ENCODE data around the gene SEPTIN10. TPM values are rescaled to one million over a fixed set of nuclear protein-coding genes. Genes with fewer than 3 reads are reported as not detected.

SEPTIN10 gene
- total RNA-seq, 2 donors from 2014 or later: 3.0 to 7.5 TPM

DNA sequence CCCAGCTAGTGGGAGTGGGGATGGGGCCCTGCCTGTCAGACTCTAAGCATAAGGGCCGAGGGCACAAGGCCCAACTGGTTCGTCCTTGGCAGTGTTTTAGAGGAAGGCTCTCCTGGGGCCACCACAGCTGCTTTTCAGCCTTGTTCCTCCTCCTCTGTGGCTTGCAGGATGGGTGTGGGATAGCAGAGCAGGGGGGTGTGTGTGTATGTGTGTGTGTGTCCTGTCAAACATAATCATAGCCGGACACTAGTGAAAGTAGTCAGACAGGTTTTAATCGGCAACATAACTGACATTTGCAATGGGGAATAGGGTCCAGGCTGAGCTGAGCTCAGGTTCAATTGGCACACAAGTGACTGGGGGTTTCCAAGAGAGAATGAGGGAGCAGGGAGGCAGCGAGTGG lies 114.2 kb downstream of the SEPTIN10 start:
- Mint-ChIP-seq H3K4me3 (no peak overlapping the region), H3K36me3 (ENCODE audit: low read depth) (no peaks in the 10 kb centered on the region), H3K4me1 (no peaks in the 10 kb centered on the region), H3K9me3 (no peaks in the 10 kb centered on the region), H3K27ac (no peak overlapping the region), H3K27me3 (no peaks in the 10 kb centered on the region)
- ATAC-seq (replicated peaks): no peak

DNA sequence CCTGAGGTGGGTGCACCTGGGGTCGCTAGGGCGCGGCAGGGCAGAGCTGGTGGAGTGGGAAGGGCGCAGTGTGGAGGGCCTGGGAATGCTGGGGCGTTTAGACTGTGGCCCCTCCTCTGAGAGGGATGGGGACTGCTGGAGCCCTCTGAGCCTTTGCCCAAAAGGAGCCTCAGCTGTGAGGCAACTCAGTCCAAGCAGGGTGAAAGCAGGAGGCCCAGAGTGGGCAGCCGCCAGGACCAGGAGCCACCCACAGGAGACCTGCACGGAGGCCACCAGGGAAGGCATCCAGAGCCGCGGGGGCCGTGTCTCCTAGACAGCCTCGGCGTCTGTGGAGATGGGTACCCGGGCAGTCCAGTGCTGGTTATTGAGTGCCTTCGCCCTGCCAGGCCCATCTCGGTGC lies 114.9 kb downstream of the SEPTIN10 start:
- Mint-ChIP-seq H3K36me3 (ENCODE audit: low read depth) (no peaks in the 10 kb centered on the region), H3K27me3 (no peaks in the 10 kb centered on the region), H3K9me3 (no peaks in the 10 kb centered on the region), H3K4me3 (no peak overlapping the region), H3K4me1 (no peaks in the 10 kb centered on the region), H3K27ac (no peak overlapping the region)
- no peak for ATAC-seq (replicated peaks)

DNA sequence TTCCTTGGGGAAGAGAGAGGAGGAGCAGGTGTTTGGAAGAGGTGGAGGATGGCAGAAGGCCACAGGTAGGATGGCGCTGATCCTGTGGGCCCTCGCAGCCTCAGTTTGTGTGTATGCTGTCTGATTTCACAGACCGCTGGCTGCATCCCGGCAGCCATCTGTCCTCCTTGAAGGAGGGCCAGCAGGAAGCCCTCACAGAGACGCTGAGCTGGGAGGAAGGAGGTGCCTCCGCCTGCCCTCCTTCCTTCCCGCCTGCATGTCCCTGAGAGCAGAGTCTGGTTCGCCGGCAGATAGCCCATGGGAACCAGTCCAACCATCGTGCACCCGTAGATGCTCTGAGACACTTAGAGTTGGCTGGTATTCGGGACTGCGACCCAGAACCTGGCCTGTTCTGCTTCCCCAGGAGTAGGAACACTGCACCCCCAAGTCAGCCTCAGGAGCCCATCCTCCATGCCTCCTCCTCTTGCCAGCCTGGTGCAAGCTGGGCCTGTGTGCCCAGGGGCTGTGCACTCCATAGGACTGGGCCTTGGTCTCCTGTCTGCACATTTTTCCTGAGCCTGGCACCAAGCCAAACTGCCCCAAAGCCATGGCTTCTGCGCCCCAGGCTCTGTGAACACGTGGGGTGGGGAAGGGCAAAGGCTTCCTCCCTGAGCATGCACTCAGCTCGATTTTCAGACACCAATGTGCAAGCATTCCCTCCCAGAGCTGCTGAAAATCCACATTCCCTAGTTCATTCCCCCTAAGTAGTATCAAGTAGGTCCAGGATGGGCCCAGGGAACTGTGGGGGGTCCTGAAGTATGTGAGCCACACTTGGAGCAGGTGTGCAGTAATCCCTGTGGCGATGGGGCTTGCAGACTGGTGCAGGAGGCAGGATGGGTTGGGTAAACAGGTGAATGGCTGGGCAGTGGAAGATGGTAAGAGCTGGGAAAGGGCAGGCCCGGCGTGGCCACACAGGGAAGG lies 115.6 kb downstream of the SEPTIN10 start:
- no peak overlapping the region for H3K27ac Mint-ChIP-seq
- H3K4me1 Mint-ChIP-seq: no peaks in the 10 kb centered on the region
- H3K4me3 Mint-ChIP-seq: no peak overlapping the region

DNA sequence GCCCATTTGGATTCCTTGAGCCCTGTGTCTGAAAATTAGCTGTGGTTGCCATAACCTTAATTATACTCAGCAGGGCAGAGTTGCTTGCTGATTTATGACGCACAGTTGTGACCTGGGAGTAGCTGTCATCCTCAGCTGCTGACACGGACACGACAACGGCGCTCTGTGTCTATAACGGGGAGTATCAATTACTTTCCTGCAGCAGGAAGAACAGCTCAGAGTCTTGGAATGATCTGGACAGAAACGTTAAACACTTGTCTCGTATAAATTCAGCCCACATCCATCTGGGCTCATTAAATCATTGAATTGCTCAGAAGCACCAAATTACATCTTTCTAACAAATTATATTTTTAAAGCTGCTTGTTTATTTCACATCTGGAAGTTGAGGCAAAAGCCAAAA lies 116.3 kb downstream of the SEPTIN10 start:
- no peaks in the 10 kb centered on the region for H3K27me3 Mint-ChIP-seq
- no peaks in the 10 kb centered on the region for H3K9me3 Mint-ChIP-seq
- H3K27ac Mint-ChIP-seq: no peak overlapping the region
- H3K4me1 Mint-ChIP-seq: no peaks in the 10 kb centered on the region
- ATAC-seq (replicated peaks): no peak
- no peak overlapping the region for H3K4me3 Mint-ChIP-seq
- no peaks in the 10 kb centered on the region for H3K36me3 Mint-ChIP-seq (ENCODE audit: low read depth)

More for the DNA sequence above, 115.6 kb downstream of the SEPTIN10 start:
- no peaks in the 10 kb centered on the region for H3K27me3 Mint-ChIP-seq
- no peaks in the 10 kb centered on the region for H3K9me3 Mint-ChIP-seq
- no peak for ATAC-seq (replicated peaks)
- no peaks in the 10 kb centered on the region for H3K36me3 Mint-ChIP-seq (ENCODE audit: low read depth)

DNA sequence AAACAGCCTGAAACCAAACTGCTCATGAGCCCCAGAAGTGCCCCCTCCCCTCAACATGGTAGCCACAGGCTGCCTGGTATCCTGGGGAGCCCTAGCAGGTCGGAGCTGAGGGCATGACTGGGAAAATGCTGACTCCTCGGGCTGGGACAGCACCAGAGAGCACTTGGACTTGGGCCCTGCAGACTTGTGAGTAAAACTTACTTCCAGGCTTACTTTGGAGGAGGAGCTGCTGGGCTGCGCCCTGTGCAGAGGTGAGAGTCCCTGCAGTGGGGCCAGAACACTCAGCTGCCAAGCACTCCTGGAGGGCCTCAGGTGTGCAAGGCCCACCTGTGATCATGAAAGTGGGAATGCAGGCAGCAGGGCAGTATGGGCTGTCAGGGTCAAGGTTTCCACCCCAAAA lies 119.4 kb downstream of the SEPTIN10 start:
- no peaks in the 10 kb centered on the region for H3K36me3 Mint-ChIP-seq (ENCODE audit: low read depth)
- H3K27me3 Mint-ChIP-seq: no peaks in the 10 kb centered on the region
- no peak overlapping the region for H3K27ac Mint-ChIP-seq
- H3K4me3 Mint-ChIP-seq: no peak overlapping the region
- H3K9me3 Mint-ChIP-seq: no peaks in the 10 kb centered on the region
- no peak for ATAC-seq (replicated peaks)
- no peaks in the 10 kb centered on the region for H3K4me1 Mint-ChIP-seq

DNA sequence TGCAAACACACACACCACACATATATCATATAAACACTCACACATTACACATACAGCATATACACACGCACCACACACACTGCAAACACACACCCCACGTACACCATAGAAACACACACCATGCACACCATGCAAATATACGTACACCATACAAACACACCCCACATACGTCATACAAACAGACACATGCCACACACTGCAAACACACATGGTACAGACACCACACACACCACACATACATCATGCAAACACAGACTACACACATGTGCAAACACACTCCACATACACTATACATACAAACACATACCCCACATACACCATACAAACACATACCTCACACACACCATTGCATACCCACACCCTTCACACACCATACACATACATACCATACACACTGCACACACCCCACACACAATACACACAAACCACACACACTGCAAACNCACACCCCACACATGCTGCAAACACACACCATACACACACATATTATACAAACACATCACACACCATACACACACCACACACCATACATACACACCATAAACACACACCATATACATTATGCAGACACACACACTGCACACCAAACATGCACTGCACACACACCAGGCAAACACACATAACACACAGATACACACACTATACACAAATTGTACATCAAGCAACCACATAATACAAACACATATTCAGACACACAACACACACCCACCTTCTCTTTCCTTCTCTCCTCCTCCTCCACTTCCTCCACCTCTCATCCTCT lies 120.4 kb downstream of the SEPTIN10 start:
- no peaks in the 10 kb centered on the region for H3K36me3 Mint-ChIP-seq (ENCODE audit: low read depth)
- ATAC-seq (replicated peaks): no peak
- H3K27ac Mint-ChIP-seq: no peak overlapping the region
- H3K27me3 Mint-ChIP-seq: no peaks in the 10 kb centered on the region
- no peak overlapping the region for H3K4me3 Mint-ChIP-seq
- no peaks in the 10 kb centered on the region for H3K4me1 Mint-ChIP-seq
- H3K9me3 Mint-ChIP-seq: no peaks in the 10 kb centered on the region

Other genes starting within 250 kb of the SEPTIN10 start
- gene SOWAHC, start 398 bp upstream of the SEPTIN10 start, total RNA-seq: 1 to 10 TPM in 1 of 2 donors, under 1 TPM in 1; 0.45 to 1.7 TPM
- gene RGPD5, start 180.3 kb upstream of the SEPTIN10 start, total RNA-seq: 10 to 100 TPM; 13.7 to 19.3 TPM